MM.1S (cell line): ENCODE results near the gene KAT2B.

Experiments
- EZH2 ChIP-seq: fragments of 300-600 bp; sonication (generic); optimal IDR thresholded peaks from 2 replicates; pipeline ENCODE3; 2017; ENCODE audit warnings: low read depth, mild to moderate bottlenecking, antibody characterized with exemption, low read length, mixed read lengths
- EZH2phosphoT487 ChIP-seq: fragments of 300-600 bp; sonication (generic); IDR thresholded peaks from 2 replicates; pipeline ENCODE4 v1.6.1; 2018; ENCODE audit warnings: antibody characterized with exemption, low read length
- TF ChIP-seq, protein P1 (sequence below): fragments of 300-600 bp; sonication (generic); IDR thresholded peaks from 2 replicates; pipeline ENCODE4 v1.5.1; 2016; ENCODE audit warnings: antibody characterized with exemption, low read length, mixed read lengths

DNA sequence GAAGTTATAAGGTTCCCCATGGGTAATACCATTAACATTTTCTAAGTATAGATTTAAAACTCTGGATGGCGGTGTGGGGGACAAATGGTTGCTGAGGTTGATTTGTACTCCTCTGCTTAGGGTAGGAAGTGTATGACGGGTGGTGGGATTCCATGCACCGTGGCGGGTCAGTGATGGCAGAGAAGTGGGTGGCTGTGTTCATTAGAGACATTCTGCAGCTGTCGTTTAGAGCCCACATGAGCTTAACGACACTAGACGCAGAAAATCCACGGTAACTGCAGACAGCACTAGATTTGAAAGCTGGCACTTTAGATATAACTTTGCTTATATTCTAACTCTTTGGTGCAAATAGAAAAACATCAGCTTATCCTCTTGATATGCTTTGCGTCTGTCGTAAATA is 108.2 kb downstream of the KAT2B start:
- no peak for TF ChIP-seq EZH2phosphoT487
- TF ChIP-seq, protein P1, sequence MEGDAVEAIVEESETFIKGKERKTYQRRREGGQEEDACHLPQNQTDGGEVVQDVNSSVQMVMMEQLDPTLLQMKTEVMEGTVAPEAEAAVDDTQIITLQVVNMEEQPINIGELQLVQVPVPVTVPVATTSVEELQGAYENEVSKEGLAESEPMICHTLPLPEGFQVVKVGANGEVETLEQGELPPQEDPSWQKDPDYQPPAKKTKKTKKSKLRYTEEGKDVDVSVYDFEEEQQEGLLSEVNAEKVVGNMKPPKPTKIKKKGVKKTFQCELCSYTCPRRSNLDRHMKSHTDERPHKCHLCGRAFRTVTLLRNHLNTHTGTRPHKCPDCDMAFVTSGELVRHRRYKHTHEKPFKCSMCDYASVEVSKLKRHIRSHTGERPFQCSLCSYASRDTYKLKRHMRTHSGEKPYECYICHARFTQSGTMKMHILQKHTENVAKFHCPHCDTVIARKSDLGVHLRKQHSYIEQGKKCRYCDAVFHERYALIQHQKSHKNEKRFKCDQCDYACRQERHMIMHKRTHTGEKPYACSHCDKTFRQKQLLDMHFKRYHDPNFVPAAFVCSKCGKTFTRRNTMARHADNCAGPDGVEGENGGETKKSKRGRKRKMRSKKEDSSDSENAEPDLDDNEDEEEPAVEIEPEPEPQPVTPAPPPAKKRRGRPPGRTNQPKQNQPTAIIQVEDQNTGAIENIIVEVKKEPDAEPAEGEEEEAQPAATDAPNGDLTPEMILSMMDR, result no peak
- no peak for TF ChIP-seq EZH2
